AG04450 (cell line): ENCODE results near the gene XYLT2. TPM values are rescaled to one million over a fixed set of nuclear protein-coding genes. Genes with fewer than 3 reads are reported as not detected.
"Not testable (repeated sequence)": the region's sequence is repeated elsewhere in the genome, so short reads cannot be mapped to it uniquely, and the experiment has no call there.

ENCODE experiments used
- CTCF ChIA-PET: fragments of 300-600, 350-600 bp; formaldehyde crosslinking; extraction: SDS; loops from one replicate; lab custom pipeline; 2022; ENCODE audit warnings: antibody characterized with exemption, inconsistent platforms; lab: Charles Lee
- POLR2A ChIA-PET: fragments of 350-600 bp; formaldehyde crosslinking; extraction: SDS; loops from one replicate; lab custom pipeline; 2021; ENCODE audit warnings: antibody characterized with exemption, inconsistent platforms; lab: Yijun Ruan, JAX
- DNase-seq: peaks from one replicate; pipeline ENCODE4 v3.0.0-alpha.2; 2011; ENCODE audit warnings: low read depth, low spot score
- H3K27ac ChIP-seq: one replicate; pipeline ENCODE4 v1.5.1; 2012; ENCODE audit warnings: low read depth, low read length, control low read depth
- H3K27me3 ChIP-seq: one replicate; pipeline ENCODE4 v1.6.0; 2012; ENCODE audit warnings: low read length; ENCODE audit not compliant: control insufficient read depth, insufficient read depth
- H3K4me3 ChIP-seq: 2 replicates; pipeline ENCODE4 v1.5.1; 2011; ENCODE audit warnings: mild to moderate bottlenecking, low read depth, low read length, control low read depth
- H3K9me3 ChIP-seq: 2 replicates; pipeline ENCODE4 v1.5.1; 2012; ENCODE audit warnings: low read length; ENCODE audit not compliant: control insufficient read depth, insufficient read depth
- polyA plus RNA-seq: library from polyadenylated mRNA; depleted of rRNA; stranded (reverse); fragments of >200 nt; gene quantifications from 2 replicates; pipeline ENCODE4 v1.2.3, GENCODE V29; 2011; rRNA removed
- small RNA-seq: library from RNA; depleted of rRNA; stranded (forward); fragments of <200 nt; gene quantifications from one replicate; pipeline ENCODE3, GENCODE V24; 2012; ENCODE audit warnings: low read depth; ENCODE audit not compliant: insufficient read length
- TF ChIP-seq, protein P1 (sequence below): IDR thresholded peaks from 2 replicates; pipeline ENCODE4 v1.5.1; 2011; ENCODE audit warnings: low read depth, low read length, control low read depth, inconsistent platforms

Gene XYLT2
- polyA plus RNA-seq, 1 experiment: 13.5 TPM

DNA sequence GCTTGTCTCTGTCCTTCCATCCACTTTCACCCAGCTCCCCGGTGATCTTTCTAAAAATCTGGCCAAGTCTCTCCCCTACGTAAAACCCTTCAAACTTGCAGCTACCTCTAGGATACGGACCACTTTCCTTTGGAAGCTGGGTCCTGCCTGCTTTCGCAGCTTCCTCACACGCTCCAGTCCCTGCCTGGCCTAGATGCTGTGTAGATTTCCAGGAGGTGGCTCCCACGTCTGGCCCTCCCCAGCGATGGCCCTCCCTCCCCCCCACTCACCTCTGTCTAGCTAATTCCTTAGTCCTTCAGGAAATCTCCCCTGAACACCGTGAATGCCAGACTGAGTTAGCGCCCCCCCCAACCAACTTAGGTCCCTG is 52.0 kb downstream of the XYLT2 start:
- Histone ChIP-seq H3K9me3 (peaks cover 4% of the 10 kb centered on the region; the same call in 1 of the 2 replicates), H3K27me3 (peaks cover 4% of the 10 kb centered on the region), H3K4me3 (peak overlapping the region; percentile 94; the same call in 1 of the 2 replicates), H3K27ac (no peak overlapping the region)
- TF ChIP-seq, protein P1, sequence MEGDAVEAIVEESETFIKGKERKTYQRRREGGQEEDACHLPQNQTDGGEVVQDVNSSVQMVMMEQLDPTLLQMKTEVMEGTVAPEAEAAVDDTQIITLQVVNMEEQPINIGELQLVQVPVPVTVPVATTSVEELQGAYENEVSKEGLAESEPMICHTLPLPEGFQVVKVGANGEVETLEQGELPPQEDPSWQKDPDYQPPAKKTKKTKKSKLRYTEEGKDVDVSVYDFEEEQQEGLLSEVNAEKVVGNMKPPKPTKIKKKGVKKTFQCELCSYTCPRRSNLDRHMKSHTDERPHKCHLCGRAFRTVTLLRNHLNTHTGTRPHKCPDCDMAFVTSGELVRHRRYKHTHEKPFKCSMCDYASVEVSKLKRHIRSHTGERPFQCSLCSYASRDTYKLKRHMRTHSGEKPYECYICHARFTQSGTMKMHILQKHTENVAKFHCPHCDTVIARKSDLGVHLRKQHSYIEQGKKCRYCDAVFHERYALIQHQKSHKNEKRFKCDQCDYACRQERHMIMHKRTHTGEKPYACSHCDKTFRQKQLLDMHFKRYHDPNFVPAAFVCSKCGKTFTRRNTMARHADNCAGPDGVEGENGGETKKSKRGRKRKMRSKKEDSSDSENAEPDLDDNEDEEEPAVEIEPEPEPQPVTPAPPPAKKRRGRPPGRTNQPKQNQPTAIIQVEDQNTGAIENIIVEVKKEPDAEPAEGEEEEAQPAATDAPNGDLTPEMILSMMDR: no peak
- CTCF ChIA-PET: interaction anchor here (0.7 to 4.9 kb wide), 35 partner anchors 9 to 765 kb away, joined by 3 to 45 read pairs (median 5); partner anchors contain the start of genes ACSF2, RSAD1 and XYLT2
- DNase-seq: no peak
- POLR2A ChIA-PET: interaction anchor here (0.5 to 1.9 kb wide), 8 partner anchors 9 to 194 kb away, joined by 3 to 13 read pairs (median 4); partner anchors contain the start of gene ACSF2

DNA sequence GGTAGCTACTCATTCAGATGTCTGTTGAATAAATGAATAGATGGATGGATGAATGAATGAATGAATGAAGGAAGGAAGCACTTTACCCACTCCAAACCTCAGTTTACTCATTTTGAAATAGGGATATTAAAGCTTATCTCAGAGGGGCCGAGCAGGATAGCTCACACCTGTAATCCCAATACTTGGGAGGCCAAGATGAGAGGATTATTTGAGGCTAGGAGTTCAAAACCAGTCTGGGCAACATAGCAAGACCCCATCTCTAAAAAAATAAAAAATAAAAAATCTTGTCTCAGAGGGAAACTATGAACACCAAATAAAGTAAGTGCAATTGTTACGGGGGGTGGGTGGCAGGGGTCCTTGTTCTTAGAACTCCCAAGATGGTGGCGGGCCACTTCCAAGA is 52.7 kb downstream of the XYLT2 start:
- POLR2A ChIA-PET, H3K27me3 ChIP-seq, H3K4me3 ChIP-seq, H3K27ac ChIP-seq, DNase-seq, H3K9me3 ChIP-seq: not testable (repeated sequence)
- CTCF ChIA-PET: interaction anchor here (0.9 to 4.9 kb wide), 9 partner anchors 8 to 259 kb away, joined by 3 to 45 read pairs (median 21); partner anchors contain the start of genes ACSF2, RSAD1 and XYLT2

DNA sequence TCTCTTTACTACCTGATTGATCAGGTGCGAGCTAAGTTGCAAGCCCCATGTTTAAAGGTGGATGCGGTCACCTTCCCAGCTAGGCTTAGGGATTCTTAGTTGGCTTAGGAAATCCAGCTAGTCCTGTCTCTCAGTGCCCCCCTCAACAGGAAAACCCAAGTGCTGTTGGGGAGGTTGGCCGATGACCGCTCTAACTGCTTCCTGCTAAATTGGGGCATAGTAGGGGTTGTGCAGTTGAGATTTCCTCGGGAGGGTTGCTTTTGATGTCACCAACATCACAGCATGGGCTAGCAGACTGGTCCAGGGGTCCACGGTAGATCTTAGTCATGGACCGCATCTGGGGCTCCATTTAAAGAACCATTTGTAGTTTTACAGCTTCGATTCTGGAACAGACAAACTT is 53.7 kb downstream of the XYLT2 start:
- DNase-seq, H3K4me3 ChIP-seq, H3K27me3 ChIP-seq, CTCF ChIA-PET, H3K9me3 ChIP-seq, H3K27ac ChIP-seq, POLR2A ChIA-PET: not testable (repeated sequence)

DNA sequence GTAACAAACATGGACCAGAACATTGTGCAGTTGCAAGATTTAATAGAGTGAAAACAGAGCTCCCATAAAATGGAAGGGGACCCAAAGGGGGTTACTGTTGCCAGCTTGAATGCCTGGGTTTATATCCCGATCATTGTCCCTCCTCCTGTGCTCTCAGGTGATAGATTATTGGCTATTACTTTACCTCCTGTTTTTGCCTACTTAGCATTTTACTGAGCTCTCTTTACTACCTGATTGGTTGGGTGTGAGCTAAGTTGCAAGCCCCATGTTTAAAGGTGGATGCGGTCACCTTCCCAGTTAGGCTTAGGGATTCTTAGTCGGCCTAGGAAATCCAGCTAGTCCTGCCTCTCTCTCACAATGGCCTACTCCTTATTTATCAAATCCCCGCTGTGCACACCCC is 59.4 kb downstream of the XYLT2 start:
- H3K27ac ChIP-seq, H3K4me3 ChIP-seq, POLR2A ChIA-PET, H3K9me3 ChIP-seq, DNase-seq: not testable (repeated sequence)
- H3K27me3 ChIP-seq: peaks cover 25% of the 10 kb centered on the region
- CTCF ChIA-PET: interaction anchor here (1.1 to 4.0 kb wide), 2 partner anchors 8 to 74 kb away, joined by 3 to 29 read pairs; partner anchors contain the start of gene LRRC59

DNA sequence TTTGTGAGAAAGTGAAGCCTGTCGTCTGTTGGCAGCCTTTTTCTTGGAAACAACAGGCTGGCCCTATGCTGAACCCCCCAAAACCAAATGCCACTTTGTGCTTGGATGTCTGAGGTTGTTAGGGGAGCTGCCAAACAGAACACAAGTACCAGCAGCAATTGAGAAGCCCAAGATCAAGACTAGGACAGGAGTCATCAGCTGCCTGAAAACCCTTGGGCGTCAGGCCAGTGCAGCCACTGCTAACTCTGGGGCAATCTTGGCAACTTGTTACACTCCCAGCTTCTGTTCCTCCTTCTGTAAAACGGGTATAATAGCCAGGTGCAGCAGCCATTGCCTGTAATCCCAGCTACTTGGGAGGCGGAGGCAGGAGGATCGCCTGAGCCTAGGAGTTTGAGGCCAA is 60.7 kb downstream of the XYLT2 start:
- ChIA-PET POLR2A (interaction anchor here (1.0 kb wide), 1 partner anchor 9 kb away, joined by 3 read pairs; no protein-coding TSS in a partner anchor), CTCF (interaction anchor here (4.0 kb wide), 1 partner anchor 9 kb away, joined by 29 read pairs; the partner anchor contains the start of gene LRRC59)
- no peak for DNase-seq
- TF ChIP-seq, protein P1: no peak
- Histone ChIP-seq H3K9me3 (no peaks in the 10 kb centered on the region), H3K27ac (no peak overlapping the region), H3K27me3 (peaks cover 25% of the 10 kb centered on the region), H3K4me3 (no peak overlapping the region)

DNA sequence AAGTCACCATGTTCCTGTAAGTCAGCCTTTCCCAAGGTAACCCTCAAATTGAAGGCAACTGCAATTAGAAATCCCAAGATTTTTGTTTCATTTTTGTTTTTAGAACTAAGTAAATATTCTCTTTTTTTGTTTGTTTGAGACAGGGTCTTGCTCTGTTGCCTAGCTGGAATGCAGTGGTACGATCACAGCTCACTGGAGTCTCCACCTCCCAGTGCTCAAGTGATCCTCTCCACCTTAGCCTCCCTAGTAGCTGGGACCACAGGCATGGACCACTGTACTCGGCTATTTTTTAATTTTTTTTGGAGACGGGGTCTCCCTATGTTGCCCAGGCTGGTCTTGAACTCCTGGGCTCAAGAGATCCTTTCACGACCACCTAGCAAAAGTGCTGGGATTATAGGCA is 62.0 kb downstream of the XYLT2 start:
- no peak for DNase-seq
- H3K27me3 ChIP-seq: peaks cover 21% of the 10 kb centered on the region
- no peak overlapping the region for H3K27ac ChIP-seq
- TF ChIP-seq, protein P1: no peak
- H3K9me3 ChIP-seq: no peaks in the 10 kb centered on the region
- no peak overlapping the region for H3K4me3 ChIP-seq
- ChIA-PET POLR2A (no interaction called here), CTCF (interaction anchor here (4.0 kb wide), 1 partner anchor 10 kb away, joined by 29 read pairs; the partner anchor contains the start of gene LRRC59)

Small RNA genes within 50 kb of the gene (small RNA-seq; reads per million reads assigned to genes)
- gene RF00019: not detected

Other genes with a start within 250 kb of the XYLT2 start
- 3.5 and 5.3 TPM in 2 replicates for gene SAMD14, start 216.0 kb upstream of the XYLT2 start, polyA plus RNA-seq
- gene PPP1R9B, start 195.4 kb upstream of the XYLT2 start, polyA plus RNA-seq: 17.6 and 18.2 TPM in 2 replicates
- 0.16 and 0.21 TPM in 2 replicates for gene SGCA, start 180.1 kb upstream of the XYLT2 start, polyA plus RNA-seq
- 1,356 and 3,120 TPM in 2 replicates for gene COL1A1, start 144.5 kb upstream of the XYLT2 start, polyA plus RNA-seq
- gene TMEM92, start 71.7 kb upstream of the XYLT2 start, polyA plus RNA-seq: 0.47 and 0.96 TPM in 2 replicates
- gene MRPL27, start 27.1 kb downstream of the XYLT2 start, polyA plus RNA-seq: 106 and 116 TPM in 2 replicates
- gene EME1, start 27.1 kb downstream of the XYLT2 start, polyA plus RNA-seq: 2.2 and 2.5 TPM in 2 replicates
- 143 and 145 TPM in 2 replicates for gene LRRC59, start 51.4 kb downstream of the XYLT2 start, polyA plus RNA-seq
- 42.5 and 52.1 TPM in 2 replicates for gene ACSF2, start 80.1 kb downstream of the XYLT2 start, polyA plus RNA-seq
- gene CHAD, start 122.8 kb downstream of the XYLT2 start, polyA plus RNA-seq: not detected in 2 replicates
- gene RSAD1, start 132.7 kb downstream of the XYLT2 start, polyA plus RNA-seq: 15.5 and 17.5 TPM in 2 replicates
- gene MYCBPAP, start 162.3 kb downstream of the XYLT2 start, polyA plus RNA-seq: 0.11 and 0.17 TPM in 2 replicates
- not detected in 2 replicates for gene EPN3, start 186.6 kb downstream of the XYLT2 start, polyA plus RNA-seq
- gene SPATA20, start 201.0 kb downstream of the XYLT2 start, polyA plus RNA-seq: 17.1 and 25.1 TPM in 2 replicates
- gene CACNA1G, start 214.6 kb downstream of the XYLT2 start, polyA plus RNA-seq: 0.05 TPM in 1 of 2 replicates, not detected in the other